22Rv1 (cell line): ENCODE data around the gene BPIFB4.

Experiments
- CTCF ChIP-seq: fragments of 450-650 bp; IDR thresholded peaks from 2 replicates; pipeline ENCODE4 v1.5.1; 2017; ENCODE audit warnings: mild to moderate bottlenecking
- ZFX ChIP-seq: fragments of 450-650 bp; IDR thresholded peaks from 2 replicates; pipeline ENCODE4 v1.6.1; 2017; ENCODE audit warnings: antibody characterized with exemption, borderline replicate concordance

GRCh38 chr20:33033381-33033780 is 46.1 kb upstream of the BPIFB4 start:
- no peak for TF ChIP-seq CTCF
- no peak for TF ChIP-seq ZFX
